Measurements from ENCODE around the gene SPATS2. TPM values are rescaled to one million over a fixed set of nuclear protein-coding genes. Genes with fewer than 3 reads are reported as not detected.

SPATS2 gene
- total and polyA plus RNA-seq, 2 donors (not counting 1 experiment from before 2014, with no cell fraction given), result 11.3 to 21.5 TPM

GRCh38 chr12:49537752-49538509, 170.7 kb downstream of the SPATS2 start:
- peak overlapping the region; percentile 99 for H3K4me2 ChIP-seq (replicated peaks; ENCODE audit: low read depth, low read length, poor library complexity, severe bottlenecking)
- DNase-seq, result peak; percentile 64
- H3K4me3 ChIP-seq (ENCODE audit: control extremely low read depth in 1 of 5, extremely low read depth in 1 of 5, insufficient read depth in 1 of 5, low read depth in 2 of 5, low read length in 4 of 5), result peak overlapping the region; percentile 40 to 76 (median 48)
- intact Hi-C loops (cut with micrococcal nuclease), result loop anchor here (1.0 to 2.0 kb wide), 2 partner anchors 29 to 169 kb away; partner anchors contain the start of gene FMNL3
- no peaks in the 10 kb centered on the region for H3K36me3 ChIP-seq (replicated peaks in 1 of 2; ENCODE audit: control extremely low read depth in 1 of 2, control insufficient read depth in 1 of 2, extremely low read depth in 1 of 2, insufficient read depth in 2 of 2, low read length in 1 of 2)
- no peak overlapping the region for H3K27ac ChIP-seq (ENCODE audit: low read length in 2 of 2)
- ATAC-seq (ENCODE audit: low read depth), result peak; percentile 28
- H3K27me3 Mint-ChIP-seq, result peaks cover 27% of the 10 kb centered on the region
- peak overlapping the region; percentile 90 for H3K4me3 Mint-ChIP-seq
- peaks cover 0 to 9% (median 0%) of the 10 kb centered on the region in 3 donors for H3K9me3 ChIP-seq (ENCODE audit: control extremely low read depth in 1 of 3, control insufficient read depth in 2 of 3, insufficient read depth in 1 of 3, low read length in 2 of 3)
- peak overlapping the region; percentile 53 for H3K27ac Mint-ChIP-seq
- POLR2A ChIA-PET, result no interaction called here
- H2AFZ ChIP-seq (ENCODE audit: insufficient read depth, low read depth, low read length, poor library complexity, severe bottlenecking), result peak overlapping the region; percentile 77
- peaks cover 33 to 49% of the 10 kb centered on the region in 2 donors for H3K4me1 ChIP-seq (ENCODE audit: control insufficient read depth in 2 of 2, insufficient read depth in 2 of 2, low read length in 2 of 2)
- peak overlapping the region; percentile 72 for H3K9ac ChIP-seq (ENCODE audit: low read length)
- peak; percentile 2 for TF ChIP-seq EZH2 (IDR thresholded peaks at IDR 0.05; ENCODE audit: borderline replicate concordance, insufficient read depth, low read depth, low read length, poor library complexity, severe bottlenecking)
- TF ChIP-seq, protein P1, sequence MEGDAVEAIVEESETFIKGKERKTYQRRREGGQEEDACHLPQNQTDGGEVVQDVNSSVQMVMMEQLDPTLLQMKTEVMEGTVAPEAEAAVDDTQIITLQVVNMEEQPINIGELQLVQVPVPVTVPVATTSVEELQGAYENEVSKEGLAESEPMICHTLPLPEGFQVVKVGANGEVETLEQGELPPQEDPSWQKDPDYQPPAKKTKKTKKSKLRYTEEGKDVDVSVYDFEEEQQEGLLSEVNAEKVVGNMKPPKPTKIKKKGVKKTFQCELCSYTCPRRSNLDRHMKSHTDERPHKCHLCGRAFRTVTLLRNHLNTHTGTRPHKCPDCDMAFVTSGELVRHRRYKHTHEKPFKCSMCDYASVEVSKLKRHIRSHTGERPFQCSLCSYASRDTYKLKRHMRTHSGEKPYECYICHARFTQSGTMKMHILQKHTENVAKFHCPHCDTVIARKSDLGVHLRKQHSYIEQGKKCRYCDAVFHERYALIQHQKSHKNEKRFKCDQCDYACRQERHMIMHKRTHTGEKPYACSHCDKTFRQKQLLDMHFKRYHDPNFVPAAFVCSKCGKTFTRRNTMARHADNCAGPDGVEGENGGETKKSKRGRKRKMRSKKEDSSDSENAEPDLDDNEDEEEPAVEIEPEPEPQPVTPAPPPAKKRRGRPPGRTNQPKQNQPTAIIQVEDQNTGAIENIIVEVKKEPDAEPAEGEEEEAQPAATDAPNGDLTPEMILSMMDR (IDR thresholded peaks at IDR 0.05), result no peak
- no peaks in the 10 kb centered on the region for H3K9me3 Mint-ChIP-seq (ENCODE audit: insufficient read depth)
- 2% methylated on average over 48 of the region's 61 CpGs for WGBS (ENCODE audit: insufficient coverage)
- peaks cover 0 to 42% (median 13%) of the 10 kb centered on the region in 4 experiments for H3K27me3 ChIP-seq (replicated peaks in 1 of 4; ENCODE audit: control extremely low read depth in 1 of 4, control insufficient read depth in 3 of 4, insufficient read depth in 4 of 4, low read length in 3 of 4)
- no peaks in the 10 kb centered on the region for H3K79me2 ChIP-seq (ENCODE audit: control insufficient read depth, insufficient read depth, low read length)
- CTCF ChIA-PET, result interaction anchor here (0.5 to 2.1 kb wide), 3 partner anchors 179 to 272 kb away, joined by 4 to 6 read pairs (median 5); partner anchors contain the start of gene DNAJC22
- peaks cover 44% of the 10 kb centered on the region for H3K4me1 Mint-ChIP-seq
- H4K20me1 ChIP-seq (ENCODE audit: control insufficient read depth, insufficient read depth, low read length, poor library complexity, severe bottlenecking), result no peaks in the 10 kb centered on the region
